Measurements from ENCODE around the gene DIPK1C.

DNA sequence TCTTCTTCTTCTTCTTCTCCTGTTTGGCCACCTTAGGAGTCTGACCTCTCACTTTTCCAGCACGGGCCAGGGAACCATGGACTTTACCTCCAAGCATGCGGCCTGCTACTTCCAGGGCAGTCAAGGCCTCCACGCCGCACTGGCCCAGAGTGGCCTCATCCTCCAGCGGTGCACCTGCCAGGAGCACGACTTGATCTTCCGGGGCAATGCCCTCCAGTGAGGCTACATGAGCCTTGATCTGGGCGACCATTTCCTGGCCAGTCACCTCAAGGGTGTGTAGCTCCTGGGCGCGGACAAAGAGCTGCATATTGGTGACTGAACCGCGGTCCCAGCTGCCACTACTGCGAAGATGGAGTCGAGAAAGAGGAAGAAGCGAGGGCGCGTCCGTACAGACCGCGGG is 67.1 kb downstream of the DIPK1C start:
- TF ChIP-seq, protein P1, sequence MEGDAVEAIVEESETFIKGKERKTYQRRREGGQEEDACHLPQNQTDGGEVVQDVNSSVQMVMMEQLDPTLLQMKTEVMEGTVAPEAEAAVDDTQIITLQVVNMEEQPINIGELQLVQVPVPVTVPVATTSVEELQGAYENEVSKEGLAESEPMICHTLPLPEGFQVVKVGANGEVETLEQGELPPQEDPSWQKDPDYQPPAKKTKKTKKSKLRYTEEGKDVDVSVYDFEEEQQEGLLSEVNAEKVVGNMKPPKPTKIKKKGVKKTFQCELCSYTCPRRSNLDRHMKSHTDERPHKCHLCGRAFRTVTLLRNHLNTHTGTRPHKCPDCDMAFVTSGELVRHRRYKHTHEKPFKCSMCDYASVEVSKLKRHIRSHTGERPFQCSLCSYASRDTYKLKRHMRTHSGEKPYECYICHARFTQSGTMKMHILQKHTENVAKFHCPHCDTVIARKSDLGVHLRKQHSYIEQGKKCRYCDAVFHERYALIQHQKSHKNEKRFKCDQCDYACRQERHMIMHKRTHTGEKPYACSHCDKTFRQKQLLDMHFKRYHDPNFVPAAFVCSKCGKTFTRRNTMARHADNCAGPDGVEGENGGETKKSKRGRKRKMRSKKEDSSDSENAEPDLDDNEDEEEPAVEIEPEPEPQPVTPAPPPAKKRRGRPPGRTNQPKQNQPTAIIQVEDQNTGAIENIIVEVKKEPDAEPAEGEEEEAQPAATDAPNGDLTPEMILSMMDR (IDR thresholded peaks at IDR 0.05; ENCODE audit: poor library complexity) = no peak
- TF ChIP-seq EZH2 (IDR thresholded peaks at IDR 0.05; ENCODE audit: borderline replicate concordance) = no peak

All from hepatocyte (in vitro differentiated cells).